GM19467 (cell line): Measurements from ENCODE around the gene FAM72D.
A peak's percentile ranks its signal among the peaks of the same experiment; 100 is the strongest.
"Not testable (repeated sequence)": the region's sequence is repeated elsewhere in the genome, so short reads cannot be mapped to it uniquely, and the experiment has no call there.

Source experiments
- ATAC-seq: cut with Tn5 transposase; IDR thresholded peaks from one replicate; pipeline ENCODE4 v1.9.1; 2021; ENCODE audit warnings: mild to moderate bottlenecking, moderate library complexity; ENCODE audit not compliant: unreplicated experiment

Gene FAM72D

GRCh38 chr1:145144264-145144913 is 48.6 kb downstream of the FAM72D start:
- not testable (repeated sequence) for ATAC-seq

GRCh38 chr1:145146308-145146707 is 50.5 kb downstream of the FAM72D start:
- ATAC-seq: not testable (repeated sequence)

- ATAC-seq: not testable (repeated sequence)
These were observed 51.4 kb downstream of the FAM72D start for GRCh38 chr1:145147172-145147571.

- not testable (repeated sequence) for ATAC-seq
These were observed 59.6 kb downstream of the FAM72D start for GRCh38 chr1:145155421-145155820.

GRCh38 chr1:145155873-145156272 is 60.1 kb downstream of the FAM72D start:
- not testable (repeated sequence) for ATAC-seq

- ATAC-seq: not testable (repeated sequence)
These were observed 61.3 kb downstream of the FAM72D start for GRCh38 chr1:145156891-145157610.

- not testable (repeated sequence) for ATAC-seq
These were observed 61.9 kb downstream of the FAM72D start for GRCh38 chr1:145157715-145158114.

- peak; percentile 51 for ATAC-seq
These were observed 65.4 kb downstream of the FAM72D start for GRCh38 chr1:145161046-145161752.
